H9 (cell line): ENCODE data around the gene DHDH. TPM values are rescaled to one million over a fixed set of nuclear protein-coding genes. Genes with fewer than 3 reads are reported as not detected.

Source experiments
- DNase-seq: peaks from one replicate; pipeline ENCODE4 v3.0.0-alpha.2; 2017
- H2AFZ ChIP-seq: one replicate; pipeline ENCODE4 v1.6.1; 2013; ENCODE audit warnings: mild to moderate bottlenecking, low read length, control low read depth, moderate library complexity
- H2AK5ac ChIP-seq: 2 replicates; pipeline ENCODE4 v1.6.1; 2013; ENCODE audit warnings: low read length, control low read depth, mixed read lengths; ENCODE audit not compliant: insufficient read length
- H2BK120ac ChIP-seq: one replicate; pipeline ENCODE4 v1.6.1; 2013; ENCODE audit warnings: low read depth, mild to moderate bottlenecking, low read length, control low read depth, inconsistent platforms; ENCODE audit not compliant: poor library complexity, severe bottlenecking
- H2BK12ac ChIP-seq: 2 replicates; pipeline ENCODE4 v1.6.1; 2013; ENCODE audit warnings: low read length, control low read depth, mixed read lengths, low read depth; ENCODE audit not compliant: insufficient read length
- H2BK15ac ChIP-seq: 2 replicates; pipeline ENCODE4 v1.6.1; 2013; ENCODE audit warnings: low read depth, low read length, control low read depth
- H2BK20ac ChIP-seq: one replicate; pipeline ENCODE4 v1.6.1; 2013; ENCODE audit warnings: low read depth, mild to moderate bottlenecking, low read length, control low read depth, inconsistent platforms; ENCODE audit not compliant: poor library complexity, severe bottlenecking
- H2BK5ac ChIP-seq: 2 replicates; pipeline ENCODE4 v1.6.1; 2013; ENCODE audit warnings: low read length, control low read depth, mixed read lengths; ENCODE audit not compliant: insufficient read length
- H3K14ac ChIP-seq: 2 replicates; pipeline ENCODE4 v1.6.1; 2013; ENCODE audit warnings: low read length, control low read depth; ENCODE audit not compliant: insufficient read depth
- H3K18ac ChIP-seq: 2 replicates; pipeline ENCODE4 v1.6.1; 2013; ENCODE audit warnings: low read depth, mild to moderate bottlenecking, mixed read lengths, low read length, control low read depth; ENCODE audit not compliant: insufficient read length
- H3K23ac ChIP-seq: 2 replicates; pipeline ENCODE4 v1.6.1; 2013; ENCODE audit warnings: low read length, control low read depth, mixed read lengths, low read depth; ENCODE audit not compliant: insufficient read length
- H3K23me2 ChIP-seq: 2 replicates; pipeline ENCODE4 v1.6.1; 2013; ENCODE audit warnings: low read depth, mild to moderate bottlenecking, mixed read lengths, low read length, control low read depth; ENCODE audit not compliant: insufficient read length, poor library complexity, severe bottlenecking
- H3K27ac ChIP-seq: 2 replicates; pipeline ENCODE4 v1.5.1; 2013; ENCODE audit warnings: low read length, control low read depth, mixed read lengths, low read depth; ENCODE audit not compliant: insufficient read length
- H3K27me3 ChIP-seq: 2 replicates; pipeline ENCODE4 v1.6.1; 2013; ENCODE audit warnings: low read length, control low read depth, inconsistent platforms; ENCODE audit not compliant: insufficient read depth
- H3K4ac ChIP-seq: 2 replicates; pipeline ENCODE4 v1.6.1; 2013; ENCODE audit warnings: low read depth, mild to moderate bottlenecking, control low read depth, inconsistent platforms, low read length, moderate library complexity
- H3K4me1 ChIP-seq: 2 replicates; pipeline ENCODE4 v1.6.1; 2013; ENCODE audit warnings: low read length, control low read depth, inconsistent platforms; ENCODE audit not compliant: insufficient read depth
- H3K4me2 ChIP-seq: 2 replicates; pipeline ENCODE4 v1.6.1; 2013; ENCODE audit warnings: low read length, control low read depth, mixed read lengths; ENCODE audit not compliant: insufficient read length, insufficient read depth
- H3K56ac ChIP-seq: 2 replicates; pipeline ENCODE4 v1.6.1; 2013; ENCODE audit warnings: low read depth, mild to moderate bottlenecking, mixed read lengths, low read length, control low read depth; ENCODE audit not compliant: insufficient read length
- H3K79me1 ChIP-seq: 2 replicates; pipeline ENCODE4 v1.6.1; 2013; ENCODE audit warnings: low read depth, mild to moderate bottlenecking, moderate library complexity, low read length, control low read depth, inconsistent platforms; ENCODE audit not compliant: insufficient read depth, poor library complexity, severe bottlenecking
- H3K79me2 ChIP-seq: 2 replicates; pipeline ENCODE4 v1.6.1; 2013; ENCODE audit warnings: low read length, control low read depth, inconsistent platforms; ENCODE audit not compliant: insufficient read depth
- H3K9ac ChIP-seq: 2 replicates; pipeline ENCODE4 v1.6.1; 2013; ENCODE audit warnings: low read length, control low read depth, mixed read lengths; ENCODE audit not compliant: insufficient read length; ENCODE audit errors: extremely low read depth
- H3K9me3 ChIP-seq: one replicate; pipeline ENCODE4 v1.6.1; 2013; ENCODE audit warnings: low read depth, low read length, inconsistent platforms; ENCODE audit not compliant: control insufficient read depth
- H3T11ph ChIP-seq: one replicate; pipeline ENCODE4 v1.6.1; 2013; ENCODE audit warnings: mild to moderate bottlenecking, low read length, control low read depth, inconsistent platforms
- H4K20me1 ChIP-seq: one replicate; pipeline ENCODE4 v1.6.1; 2013; ENCODE audit not compliant: control insufficient read depth, insufficient read length, insufficient read depth
- H4K5ac ChIP-seq: 2 replicates; pipeline ENCODE4 v1.6.1; 2013; ENCODE audit warnings: low read depth, mild to moderate bottlenecking, mixed read lengths, low read length, control low read depth; ENCODE audit not compliant: insufficient read length
- H4K8ac ChIP-seq: replicated peaks from 2 replicates; pipeline ENCODE4 v1.6.1; 2013; ENCODE audit warnings: low read length, control low read depth, mixed read lengths, low read depth; ENCODE audit not compliant: insufficient read length
- H4K91ac ChIP-seq: 2 replicates; pipeline ENCODE4 v1.6.1; 2013; ENCODE audit warnings: low read depth, mild to moderate bottlenecking, moderate library complexity, mixed read lengths, low read length, control low read depth; ENCODE audit not compliant: insufficient read length
- H3K27ac Mint-ChIP-seq, 3 experiments: 2 replicates in 2 of 3; 3 replicates in 1 of 3; pipeline ENCODE4 v1.8.0; 2020 to 2021; ENCODE audit warnings: mixed read lengths in 3 of 3, mild to moderate bottlenecking in 1 of 3, moderate library complexity in 1 of 3
- H3K27me3 Mint-ChIP-seq: 2 replicates; pipeline ENCODE4 v1.8.0; 2021; ENCODE audit warnings: low read depth, mild to moderate bottlenecking, moderate library complexity, mixed read lengths
- H3K36me3 Mint-ChIP-seq, 3 experiments: 2 replicates in 2 of 3; 3 replicates in 1 of 3; pipeline ENCODE4 v1.8.0; 2020 to 2021; ENCODE audit warnings: low read depth in 3 of 3, mixed read lengths in 3 of 3; ENCODE audit not compliant: insufficient read depth in 1 of 3
- H3K4me1 Mint-ChIP-seq, 2 experiments: 2 replicates each; pipeline ENCODE4 v1.8.0; 2020; ENCODE audit warnings: mixed read lengths in 2 of 2
- H3K4me3 Mint-ChIP-seq, 2 experiments: 2 replicates in 1 of 2; 3 replicates in 1 of 2; pipeline ENCODE4 v1.8.0; 2020 to 2021; ENCODE audit warnings: mild to moderate bottlenecking in 2 of 2, mixed read lengths in 2 of 2, moderate library complexity in 1 of 2
- H3K9me3 Mint-ChIP-seq, 2 experiments: 2 replicates in 1 of 2; 3 replicates in 1 of 2; pipeline ENCODE4 v1.8.0; 2020; ENCODE audit warnings: mild to moderate bottlenecking in 2 of 2, mixed read lengths in 2 of 2, moderate library complexity in 1 of 2
- WGBS: extraction: QIAGEN DNeasy Blood & Tissue Kit; methylation state at CpG from one replicate; pipeline ENCODE4 v1.1.7; 2013; ENCODE audit warnings: missing lambda C conversion rate, low lambda C conversion rate, mixed read lengths; ENCODE audit not compliant: insufficient read length; ENCODE audit errors: extremely low coverage; 5-methylcytosine and 5-hydroxymethylcytosine counted together
- total RNA-seq: library from RNA; stranded (reverse); gene quantifications from 2 replicates; pipeline ENCODE4 v1.2.1, GENCODE V29; 2021
- TF ChIP-seq, protein P1 (sequence below): fragments of 200-600 bp; sonication (generic); conservative IDR thresholded peaks from 3 replicates; pipeline ENCODE4 v1.8.0; 2021; ENCODE audit warnings: antibody characterized with exemption, mild to moderate bottlenecking

The DHDH gene
- total RNA-seq, 1 experiment from 2014 or later: 2.0 TPM

- Histone ChIP-seq H3K56ac (no peak overlapping the region), H4K20me1 (no peaks in the 10 kb centered on the region), H4K91ac (no peak overlapping the region), H3K79me2 (no peaks in the 10 kb centered on the region), H4K5ac (no peak overlapping the region), H3K27me3 (no peaks in the 10 kb centered on the region), H3K9ac (no peak overlapping the region), H2BK20ac (no peak overlapping the region), H3K27ac (no peak overlapping the region), H3K4me1 (no peaks in the 10 kb centered on the region), H4K8ac (no peak overlapping the region), H2BK5ac (no peak overlapping the region), H3K23me2 (peaks cover 4% of the 10 kb centered on the region), H2AFZ (no peak overlapping the region), H3K79me1 (no peaks in the 10 kb centered on the region), H3T11ph (no peak overlapping the region), H2BK120ac (no peak overlapping the region), H3K4me2 (no peak overlapping the region), H2AK5ac (no peak overlapping the region), H3K23ac (no peak overlapping the region), H3K9me3 (no peaks in the 10 kb centered on the region), H3K14ac (no peak overlapping the region), H2BK15ac (no peak overlapping the region), H3K18ac (no peak overlapping the region), H2BK12ac (no peak overlapping the region), H3K4ac (no peak overlapping the region)
- Mint-ChIP-seq H3K36me3 (peaks cover 31 to 75% (median 62%) of the 10 kb centered on the region in 3 experiments; a peak in 6 of 7 replicates), H3K4me1 (peaks cover 10 to 13% of the 10 kb centered on the region in 2 experiments), H3K4me3 (no peak overlapping the region), H3K27ac (peak overlapping the region in 1 of 3 experiments; percentile 94; a peak in 2 of 7 replicates), H3K9me3 (no peaks in the 10 kb centered on the region; a peak in 1 of 5 replicates), H3K27me3 (no peaks in the 10 kb centered on the region; the same call in 1 of the 2 replicates)
- TF ChIP-seq, protein P1, sequence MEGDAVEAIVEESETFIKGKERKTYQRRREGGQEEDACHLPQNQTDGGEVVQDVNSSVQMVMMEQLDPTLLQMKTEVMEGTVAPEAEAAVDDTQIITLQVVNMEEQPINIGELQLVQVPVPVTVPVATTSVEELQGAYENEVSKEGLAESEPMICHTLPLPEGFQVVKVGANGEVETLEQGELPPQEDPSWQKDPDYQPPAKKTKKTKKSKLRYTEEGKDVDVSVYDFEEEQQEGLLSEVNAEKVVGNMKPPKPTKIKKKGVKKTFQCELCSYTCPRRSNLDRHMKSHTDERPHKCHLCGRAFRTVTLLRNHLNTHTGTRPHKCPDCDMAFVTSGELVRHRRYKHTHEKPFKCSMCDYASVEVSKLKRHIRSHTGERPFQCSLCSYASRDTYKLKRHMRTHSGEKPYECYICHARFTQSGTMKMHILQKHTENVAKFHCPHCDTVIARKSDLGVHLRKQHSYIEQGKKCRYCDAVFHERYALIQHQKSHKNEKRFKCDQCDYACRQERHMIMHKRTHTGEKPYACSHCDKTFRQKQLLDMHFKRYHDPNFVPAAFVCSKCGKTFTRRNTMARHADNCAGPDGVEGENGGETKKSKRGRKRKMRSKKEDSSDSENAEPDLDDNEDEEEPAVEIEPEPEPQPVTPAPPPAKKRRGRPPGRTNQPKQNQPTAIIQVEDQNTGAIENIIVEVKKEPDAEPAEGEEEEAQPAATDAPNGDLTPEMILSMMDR: no peak
- whole genome bisulfite sequencing: no CpG with 5 or more reads among the region's 14 CpGs
- no peak for DNase-seq
Measured at GRCh38 chr19:48905664-48906063, 27.8 kb upstream of the DHDH start.
